Karpas-422 (cell line): ENCODE measurements around the gene SNTG2. TPM values are rescaled to one million over a fixed set of nuclear protein-coding genes. Genes with fewer than 3 reads are reported as not detected.

ENCODE experiments used
- DNase-seq: peaks from one replicate; pipeline ENCODE4 v3.0.0-alpha.2; 2015
- H2AFZ ChIP-seq: fragments of 200-600 bp; sonication (generic); 2 replicates; pipeline ENCODE4 v1.6.1; 2014; ENCODE audit warnings: antibody characterized with exemption, low read length, mixed read lengths
- H3K27ac ChIP-seq: fragments of 200-600 bp; sonication (generic); 2 replicates; pipeline ENCODE4 v1.5.1; 2014; ENCODE audit warnings: mild to moderate bottlenecking, low read length, moderate library complexity
- H3K27me3 ChIP-seq: fragments of 200-600 bp; sonication (generic); 2 replicates; pipeline ENCODE4 v1.6.1; 2014; ENCODE audit warnings: low read length, mixed read lengths
- H3K36me3 ChIP-seq: fragments of 200-600 bp; sonication (generic); 2 replicates; pipeline ENCODE4 v1.6.1; 2014; ENCODE audit warnings: low read length, mixed read lengths; ENCODE audit not compliant: insufficient read depth
- H3K4me1 ChIP-seq: fragments of 200-600 bp; sonication (generic); 2 replicates; pipeline ENCODE4 v1.6.1; 2014; ENCODE audit warnings: mild to moderate bottlenecking, low read length, mixed read lengths
- H3K4me2 ChIP-seq: fragments of 200-600 bp; sonication (generic); 2 replicates; pipeline ENCODE4 v1.6.1; 2014; ENCODE audit warnings: low read length, low read depth, mild to moderate bottlenecking; ENCODE audit not compliant: poor library complexity, severe bottlenecking
- H3K4me3 ChIP-seq: fragments of 200-600 bp; sonication (generic); 2 replicates; pipeline ENCODE4 v1.5.1; 2014; ENCODE audit warnings: mild to moderate bottlenecking, antibody characterized with exemption, low read length, mixed read lengths
- H3K79me2 ChIP-seq: fragments of 200-600 bp; sonication (generic); 2 replicates; pipeline ENCODE4 v1.6.1; 2014; ENCODE audit warnings: mild to moderate bottlenecking, low read length, mixed read lengths
- H3K9ac ChIP-seq: fragments of 200-600 bp; sonication (generic); 2 replicates; pipeline ENCODE4 v1.6.0; 2014; ENCODE audit warnings: low read length
- H3K9me2 ChIP-seq: fragments of 200-600 bp; sonication (generic), shearing (Covaris generic); replicated peaks from 2 replicates; pipeline ENCODE4 v1.6.0; 2014; ENCODE audit warnings: mild to moderate bottlenecking, low read length, moderate library complexity; ENCODE audit not compliant: insufficient read depth
- H3K9me3 ChIP-seq: fragments of 300-700, 200-600 bp; sonication (generic); 2 replicates; pipeline ENCODE4 v1.6.1; 2014; ENCODE audit warnings: low read length, mixed read lengths
- H4K20me1 ChIP-seq: fragments of 200-600 bp; sonication (generic); 2 replicates; pipeline ENCODE4 v1.6.1; 2014; ENCODE audit warnings: mild to moderate bottlenecking, antibody characterized with exemption, low read length, low read depth; ENCODE audit not compliant: insufficient read depth
- total RNA-seq: library from RNA; depleted of rRNA; stranded (reverse); fragments of >200 nt; shearing (Covaris generic); gene quantifications from 2 replicates; pipeline ENCODE4 v1.2.3, GENCODE V29; 2014; ENCODE audit warnings: low replicate concordance

Gene SNTG2
- total RNA-seq, 1 experiment from 2014 or later, result not detected

DNA sequence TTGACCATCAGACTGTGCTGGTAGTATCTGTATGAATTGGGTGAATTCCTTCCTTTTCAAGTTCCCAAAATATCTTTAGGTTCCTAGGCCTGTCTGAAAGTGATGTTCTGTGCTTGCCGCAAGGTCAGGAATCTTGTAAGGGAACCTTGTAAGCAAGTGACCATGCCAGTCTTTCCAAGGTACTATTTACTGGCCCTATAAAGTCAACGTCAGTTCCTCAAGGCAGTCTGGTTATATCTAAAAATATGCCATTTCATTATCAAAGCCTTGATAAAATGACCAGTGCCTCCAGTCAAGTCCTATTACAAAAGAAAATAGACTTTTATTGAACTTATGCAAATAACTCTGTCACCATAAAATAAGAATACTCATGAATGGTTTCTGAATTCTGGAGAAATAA lies 374.2 kb downstream of the SNTG2 start:
- no peak for DNase-seq
- no peaks in the 10 kb centered on the region for H3K36me3 ChIP-seq
- H3K9me3 ChIP-seq, result no peaks in the 10 kb centered on the region
- H3K9ac ChIP-seq, result no peak overlapping the region
- H3K9me2 ChIP-seq, result no peaks in the 10 kb centered on the region
- H3K27me3 ChIP-seq, result no peaks in the 10 kb centered on the region
- no peak overlapping the region for H2AFZ ChIP-seq
- no peak overlapping the region for H3K27ac ChIP-seq
- H3K4me2 ChIP-seq, result no peak overlapping the region
- no peaks in the 10 kb centered on the region for H3K79me2 ChIP-seq
- H4K20me1 ChIP-seq, result no peaks in the 10 kb centered on the region
- H3K4me3 ChIP-seq, result no peak overlapping the region
- no peaks in the 10 kb centered on the region for H3K4me1 ChIP-seq

DNA sequence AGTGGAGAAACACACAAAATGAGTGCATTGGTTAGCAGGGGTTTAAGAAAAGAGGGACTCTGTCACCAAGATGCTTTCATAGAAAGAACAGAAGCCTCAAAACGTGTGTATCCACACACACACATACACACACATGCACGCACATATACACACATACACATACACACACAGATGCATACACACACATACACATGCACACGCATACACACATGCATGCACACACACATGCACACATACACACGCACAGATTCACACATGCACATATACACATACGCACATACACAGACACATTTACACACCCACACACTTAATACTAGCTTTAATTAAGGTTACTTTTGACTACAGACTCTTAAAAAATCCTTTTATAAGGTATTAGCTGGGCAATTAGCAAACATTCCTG lies 378.0 kb downstream of the SNTG2 start:
- Histone ChIP-seq H3K4me3 (no peak overlapping the region), H3K4me1 (no peaks in the 10 kb centered on the region), H3K9me2 (no peaks in the 10 kb centered on the region), H3K79me2 (no peaks in the 10 kb centered on the region), H2AFZ (no peak overlapping the region), H3K9ac (no peak overlapping the region), H4K20me1 (no peaks in the 10 kb centered on the region), H3K27me3 (no peaks in the 10 kb centered on the region), H3K9me3 (no peaks in the 10 kb centered on the region), H3K27ac (no peak overlapping the region), H3K36me3 (no peaks in the 10 kb centered on the region), H3K4me2 (no peak overlapping the region)
- no peak for DNase-seq

DNA sequence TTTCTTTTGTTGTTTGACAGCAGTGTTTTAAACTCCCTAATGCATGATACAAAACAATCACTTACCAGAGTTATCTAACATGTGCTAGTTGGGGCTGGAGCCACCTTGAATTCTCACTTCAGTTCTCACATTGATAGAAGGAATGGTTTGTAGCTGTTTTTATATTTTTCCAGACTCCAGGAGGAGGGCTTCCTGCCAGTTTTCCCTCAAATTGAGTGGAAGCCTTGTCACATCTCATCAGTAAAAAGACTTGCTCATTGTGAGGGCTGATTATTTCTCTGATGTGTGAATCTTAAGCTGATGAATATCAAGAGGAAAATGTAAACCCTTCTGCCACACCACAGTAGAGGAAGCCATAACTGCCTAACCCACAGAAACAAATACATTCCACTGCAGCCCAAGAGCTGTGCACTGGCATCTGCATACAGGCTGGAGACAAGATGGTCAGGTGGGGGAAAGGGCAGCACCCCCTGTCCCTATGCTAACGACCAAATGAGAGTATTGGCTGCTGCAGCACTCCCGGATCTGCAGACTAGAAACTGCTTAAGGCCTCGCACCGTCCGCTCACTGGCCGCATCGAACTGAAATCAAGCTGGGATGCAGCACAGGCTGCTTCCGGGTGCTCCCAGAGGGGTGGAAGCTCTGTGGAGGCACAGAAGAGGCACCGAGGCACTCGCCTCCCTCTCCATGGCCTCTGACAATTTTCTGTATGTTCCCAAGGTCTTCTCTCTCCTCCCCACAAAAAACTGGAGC lies 388.9 kb downstream of the SNTG2 start:
- Histone ChIP-seq H3K79me2 (no peaks in the 10 kb centered on the region), H3K4me2 (no peak overlapping the region), H3K9me2 (no peaks in the 10 kb centered on the region), H3K9ac (no peak overlapping the region), H3K4me3 (no peak overlapping the region), H3K36me3 (no peaks in the 10 kb centered on the region), H3K9me3 (no peaks in the 10 kb centered on the region), H3K4me1 (no peaks in the 10 kb centered on the region), H2AFZ (no peak overlapping the region), H4K20me1 (0 out of 2 replicates have a peak, but pooled peaks cover 3% of the 10 kb centered on the region), H3K27ac (no peak overlapping the region), H3K27me3 (no peaks in the 10 kb centered on the region)
- DNase-seq, result no peak

DNA sequence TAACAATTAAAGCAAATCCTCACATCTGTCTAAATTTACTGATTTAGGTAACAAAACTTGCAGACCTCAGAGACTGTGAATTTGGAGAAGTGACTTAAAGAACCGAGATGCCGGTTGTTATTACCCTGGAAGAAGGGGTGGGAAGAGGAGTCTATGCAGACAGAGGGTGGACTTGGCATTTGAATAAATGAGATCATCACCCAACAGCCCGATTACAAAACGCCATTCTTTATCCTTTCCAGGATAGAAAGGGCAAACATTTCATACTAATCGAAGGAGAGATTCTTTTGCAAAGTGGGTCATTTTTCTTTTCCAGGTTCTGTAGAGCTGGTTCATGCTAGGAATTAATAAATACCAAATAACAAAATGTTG lies 389.5 kb downstream of the SNTG2 start:
- Histone ChIP-seq H3K9me2 (no peaks in the 10 kb centered on the region), H2AFZ (no peak overlapping the region), H3K27ac (no peak overlapping the region), H3K4me3 (no peak overlapping the region), H3K9ac (no peak overlapping the region), H3K27me3 (no peaks in the 10 kb centered on the region), H3K79me2 (no peaks in the 10 kb centered on the region), H3K9me3 (no peaks in the 10 kb centered on the region), H3K4me2 (no peak overlapping the region), H3K4me1 (no peaks in the 10 kb centered on the region), H3K36me3 (no peaks in the 10 kb centered on the region), H4K20me1 (0 out of 2 replicates have a peak, but pooled peaks cover 3% of the 10 kb centered on the region)
- no peak for DNase-seq

DNA sequence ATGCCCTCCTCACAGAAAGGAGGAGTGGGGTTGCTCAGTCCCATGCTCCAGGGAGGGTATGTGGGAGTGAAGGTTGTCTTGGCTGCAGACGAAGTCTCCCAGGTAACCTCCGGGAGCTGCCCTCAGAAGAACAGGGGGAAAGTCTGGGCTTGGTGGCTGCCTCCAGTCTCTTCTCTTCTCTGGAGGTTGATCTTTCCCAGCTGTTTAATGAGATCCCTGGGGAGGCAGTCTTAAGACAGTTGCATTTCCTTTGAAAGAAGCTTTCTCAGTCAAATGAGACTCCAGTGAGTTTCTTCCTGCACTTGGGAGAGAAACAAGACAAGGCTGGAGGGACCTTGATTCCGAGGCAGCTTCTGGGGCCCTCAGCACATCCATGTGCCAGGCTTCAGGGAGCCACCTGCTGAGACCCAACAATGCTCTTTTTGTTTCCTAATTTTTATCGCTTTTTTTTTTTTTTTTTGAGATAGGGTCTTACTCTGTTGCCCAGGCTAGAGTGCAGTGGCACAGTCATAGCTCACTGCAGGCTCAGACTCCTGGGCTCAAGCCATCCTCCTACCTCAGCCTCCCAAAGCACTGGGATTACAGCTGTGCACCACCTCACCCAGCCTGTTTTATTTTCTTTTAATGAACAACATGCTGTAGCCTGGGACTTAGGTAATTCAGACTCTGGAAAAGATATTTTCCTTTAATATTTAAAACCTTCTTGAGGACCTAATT lies 390.9 kb downstream of the SNTG2 start:
- Histone ChIP-seq H3K4me2 (no peak overlapping the region), H3K9ac (no peak overlapping the region), H3K36me3 (no peaks in the 10 kb centered on the region), H2AFZ (no peak overlapping the region), H3K9me2 (no peaks in the 10 kb centered on the region), H4K20me1 (no peaks in the 10 kb centered on the region), H3K79me2 (no peaks in the 10 kb centered on the region), H3K27me3 (no peaks in the 10 kb centered on the region), H3K4me3 (no peak overlapping the region), H3K9me3 (no peaks in the 10 kb centered on the region), H3K27ac (no peak overlapping the region), H3K4me1 (no peaks in the 10 kb centered on the region)
- peak; percentile 23 for DNase-seq

DNA sequence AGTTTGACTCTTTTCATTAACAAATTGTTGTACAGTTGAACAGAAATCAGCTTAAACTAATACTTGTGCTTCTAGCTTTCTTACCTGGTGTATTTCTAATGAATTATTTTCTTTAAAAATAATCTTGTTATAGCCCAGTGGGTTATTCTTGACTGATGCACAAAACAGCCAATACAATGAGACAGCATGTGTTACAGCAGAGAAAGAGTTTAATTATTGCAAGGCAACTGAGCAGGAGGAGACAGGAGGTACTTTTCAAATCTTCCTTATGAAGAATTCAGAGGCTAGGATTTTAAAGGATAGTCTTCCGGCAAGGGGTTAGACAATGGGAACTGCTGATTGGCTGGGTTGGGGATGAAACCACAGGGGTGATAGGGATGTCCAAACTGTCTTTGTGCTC lies 398.1 kb downstream of the SNTG2 start:
- Histone ChIP-seq H3K36me3 (no peaks in the 10 kb centered on the region), H3K4me3 (no peak overlapping the region), H3K9ac (no peak overlapping the region), H3K4me2 (no peak overlapping the region), H3K27me3 (no peaks in the 10 kb centered on the region), H3K9me3 (0 out of 2 replicates have a peak, but pooled peaks cover 4% of the 10 kb centered on the region), H4K20me1 (no peaks in the 10 kb centered on the region), H3K27ac (no peak overlapping the region), H3K9me2 (no peaks in the 10 kb centered on the region), H3K79me2 (no peaks in the 10 kb centered on the region), H3K4me1 (no peaks in the 10 kb centered on the region), H2AFZ (no peak overlapping the region)
- no peak for DNase-seq

DNA sequence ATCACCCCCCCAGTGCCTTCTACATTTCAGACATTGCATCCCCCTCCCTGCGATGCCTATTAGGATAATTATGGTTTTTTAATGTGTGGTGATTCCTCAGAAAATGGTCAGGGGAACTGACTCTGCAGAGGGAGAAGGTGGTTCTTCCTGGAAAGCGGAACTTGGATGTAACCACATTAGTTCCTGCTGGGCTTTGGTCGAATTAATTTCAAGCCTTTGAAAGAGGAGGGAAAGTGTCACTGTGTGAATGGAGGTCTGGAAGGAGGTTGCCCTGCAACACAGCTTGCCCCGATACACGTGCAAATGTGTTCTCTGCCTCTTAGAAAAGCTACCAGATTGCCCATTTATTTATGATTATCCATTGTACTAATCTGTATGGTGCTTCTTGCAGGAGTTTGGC lies 399.5 kb downstream of the SNTG2 start:
- DNase-seq, result peak; percentile 11
- no peak overlapping the region for H3K27ac ChIP-seq
- H3K9me2 ChIP-seq, result no peaks in the 10 kb centered on the region
- no peaks in the 10 kb centered on the region for H3K27me3 ChIP-seq
- H3K4me1 ChIP-seq, result no peaks in the 10 kb centered on the region
- no peaks in the 10 kb centered on the region for H3K36me3 ChIP-seq
- H2AFZ ChIP-seq, result no peak overlapping the region
- H3K79me2 ChIP-seq, result no peaks in the 10 kb centered on the region
- H3K4me3 ChIP-seq, result no peak overlapping the region
- 0 out of 2 replicates have a peak, but pooled peaks cover 4% of the 10 kb centered on the region for H3K9me3 ChIP-seq
- no peaks in the 10 kb centered on the region for H4K20me1 ChIP-seq
- no peak overlapping the region for H3K9ac ChIP-seq
- H3K4me2 ChIP-seq, result no peak overlapping the region

DNA sequence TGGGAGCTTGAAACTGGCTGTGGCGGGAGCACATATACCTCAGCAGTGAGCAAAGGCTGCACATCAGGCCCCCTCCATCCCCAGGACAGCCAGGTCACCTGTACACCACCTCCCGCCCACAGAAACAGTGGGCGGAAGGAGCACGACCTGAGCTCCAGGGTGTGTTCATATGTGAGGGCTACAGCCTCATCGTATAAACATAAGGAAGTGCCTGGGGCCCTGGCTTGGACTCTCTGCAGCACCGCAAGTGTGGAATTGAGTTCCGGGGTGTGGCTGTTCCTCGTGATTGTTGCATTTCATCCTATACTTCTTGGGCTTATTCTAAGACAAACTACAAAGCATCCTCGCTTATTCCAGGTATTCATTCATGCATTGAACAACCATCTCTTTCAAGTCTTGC lies 402.5 kb downstream of the SNTG2 start:
- Histone ChIP-seq H3K36me3 (no peaks in the 10 kb centered on the region), H3K79me2 (no peaks in the 10 kb centered on the region), H3K9me3 (0 out of 2 replicates have a peak, but pooled peaks cover 4% of the 10 kb centered on the region), H2AFZ (no peak overlapping the region), H4K20me1 (no peaks in the 10 kb centered on the region), H3K9me2 (no peaks in the 10 kb centered on the region), H3K9ac (no peak overlapping the region), H3K4me3 (no peak overlapping the region), H3K27me3 (no peaks in the 10 kb centered on the region), H3K4me1 (no peaks in the 10 kb centered on the region), H3K27ac (no peak overlapping the region), H3K4me2 (no peak overlapping the region)
- DNase-seq, result peak; percentile 0
